Natural killer cell (primary cell): ENCODE measurements around the gene ATXN1. TPM values are rescaled to one million over a fixed set of nuclear protein-coding genes. Genes with fewer than 3 reads are reported as not detected.

ENCODE experiments used
- ATAC-seq, 3 donors: fragments of 150-1000 bp in 2 of 3; fragments of 200-7000 bp in 1 of 3; cut with Tn5 transposase; 1 replicate in 1 of 3; 2 replicates in 2 of 3; pipeline ENCODE4 v1.10.0; 2021; ENCODE audit warnings: mild to moderate bottlenecking in 2 of 3, moderate library complexity in 2 of 3
- DNase-seq, 2 donors: peaks; one replicate each; pipeline versions ENCODE4 v3.0.0 to v3.0.0-alpha.2; 2013 to 2021; ENCODE audit warnings: mixed read lengths in 1 of 2
- H3K27ac ChIP-seq: one replicate; pipeline ENCODE4 v1.5.1; 2013; ENCODE audit warnings: mild to moderate bottlenecking, low read length
- H3K27me3 ChIP-seq: one replicate; pipeline ENCODE4 v1.6.1; 2013; ENCODE audit warnings: low read length; ENCODE audit not compliant: control insufficient read depth, insufficient read depth
- H3K36me3 ChIP-seq: one replicate; pipeline ENCODE4 v1.6.1; 2013; ENCODE audit warnings: low read length; ENCODE audit not compliant: control insufficient read depth, insufficient read depth
- H3K4me1 ChIP-seq: one replicate; pipeline ENCODE4 v1.6.1; 2013; ENCODE audit warnings: low read length; ENCODE audit not compliant: control insufficient read depth, insufficient read depth
- H3K4me3 ChIP-seq: one replicate; pipeline ENCODE4 v1.5.1; 2013; ENCODE audit warnings: low read length
- H3K9me3 ChIP-seq: one replicate; pipeline ENCODE4 v1.6.1; 2013; ENCODE audit warnings: low read length; ENCODE audit not compliant: control insufficient read depth, insufficient read depth
- H3K27ac Mint-ChIP-seq, 2 donors: one replicate each; pipeline ENCODE4 v1.8.0; 2022; ENCODE audit warnings: mild to moderate bottlenecking in 2 of 2, mixed read lengths in 2 of 2, moderate library complexity in 1 of 2
- H3K27me3 Mint-ChIP-seq, 2 donors: one replicate each; pipeline ENCODE4 v1.8.0; 2022; ENCODE audit warnings: low read depth in 2 of 2, mixed read lengths in 2 of 2
- H3K36me3 Mint-ChIP-seq: one replicate; pipeline ENCODE4 v1.8.0; 2022; ENCODE audit warnings: mixed read lengths
- H3K4me1 Mint-ChIP-seq, 2 donors: one replicate each; pipeline ENCODE4 v1.8.0; 2022; ENCODE audit warnings: mixed read lengths in 2 of 2
- H3K4me3 Mint-ChIP-seq: one replicate; pipeline ENCODE4 v1.8.0; 2022; ENCODE audit warnings: mild to moderate bottlenecking, moderate library complexity, mixed read lengths
- H3K9me3 Mint-ChIP-seq, 2 donors: one replicate each; pipeline ENCODE4 v1.8.0; 2022; ENCODE audit warnings: mixed read lengths in 2 of 2
- CTCF ChIP-seq: fragments of 200-600 bp; IDR thresholded peaks from one replicate; pipeline ENCODE4 v1.8.0; 2022; ENCODE audit warnings: antibody characterized with exemption
- WGBS: methylation state at CpG from one replicate; pipeline ENCODE4 v1.1.7; 2013; ENCODE audit warnings: missing lambda C conversion rate; ENCODE audit not compliant: insufficient coverage; 5-methylcytosine and 5-hydroxymethylcytosine counted together
- intact Hi-C: fragments of 100-400 bp; cut with micrococcal nuclease; formaldehyde crosslinking; loops from one replicate; pipeline ENCODE4 v1.14.2; 2022
- total RNA-seq, 4 donors: library from RNA; stranded (reverse); fragments of 120-200 nt in 1 of 4; gene quantifications; one replicate each; pipeline versions ENCODE4 v1.2.3 to v1.2.4, GENCODE V29; 2013 to 2022

The ATXN1 gene
- total RNA-seq, 3 donors from 2014 or later (not counting 1 experiment from before 2014, with no cell fraction given) = 90.4 to 120 (median 97.9) TPM

GRCh38 chr6:16369140-16369745 lies 392.0 kb downstream of the ATXN1 start:
- Mint-ChIP-seq H3K4me1 (peaks cover 10 to 11% of the 10 kb centered on the region in 2 donors), H3K27ac (no peak overlapping the region), H3K27me3 (no peaks in the 10 kb centered on the region), H3K4me3 (no peak overlapping the region), H3K36me3 (no peaks in the 10 kb centered on the region), H3K9me3 (no peaks in the 10 kb centered on the region)
- Histone ChIP-seq H3K4me1 (no peaks in the 10 kb centered on the region), H3K9me3 (no peaks in the 10 kb centered on the region), H3K4me3 (no peak overlapping the region), H3K27me3 (no peaks in the 10 kb centered on the region), H3K27ac (no peak overlapping the region), H3K36me3 (no peaks in the 10 kb centered on the region)
- DNase-seq (no peak), ATAC-seq (no peak)
- 98% methylated on average over 8 of the region's 8 CpGs for WGBS
- intact Hi-C loops = no loop called here
- no peak for TF ChIP-seq CTCF

- 91% methylated on average over 3 of the region's 3 CpGs for WGBS
- H3K4me1 ChIP-seq = no peaks in the 10 kb centered on the region
Observed at GRCh38 chr6:16367571-16367970, 393.7 kb downstream of the ATXN1 start.

GRCh38 chr6:16363749-16364148 lies 397.5 kb downstream of the ATXN1 start:
- ATAC-seq = no peak
- H3K27me3 Mint-ChIP-seq = no peaks in the 10 kb centered on the region

More at GRCh38 chr6:16367571-16367970, 393.7 kb downstream of the ATXN1 start:
- Mint-ChIP-seq H3K27ac (no peak overlapping the region), H3K27me3 (no peaks in the 10 kb centered on the region), H3K4me3 (no peak overlapping the region), H3K9me3 (no peaks in the 10 kb centered on the region), H3K4me1 (peaks cover 10 to 11% of the 10 kb centered on the region in 2 donors), H3K36me3 (no peaks in the 10 kb centered on the region)
- no peak overlapping the region for H3K27ac ChIP-seq
- H3K9me3 ChIP-seq = no peaks in the 10 kb centered on the region
- ATAC-seq (no peak), DNase-seq (no peak)
- H3K36me3 ChIP-seq = no peaks in the 10 kb centered on the region
- no peak overlapping the region for H3K4me3 ChIP-seq
- intact Hi-C loops = no loop called here
- no peak for TF ChIP-seq CTCF
- no peaks in the 10 kb centered on the region for H3K27me3 ChIP-seq

More at GRCh38 chr6:16363749-16364148, 397.5 kb downstream of the ATXN1 start:
- no peak for TF ChIP-seq CTCF
- Histone ChIP-seq H3K9me3 (no peaks in the 10 kb centered on the region), H3K27me3 (no peaks in the 10 kb centered on the region), H3K27ac (no peak overlapping the region), H3K36me3 (no peaks in the 10 kb centered on the region), H3K4me3 (no peak overlapping the region), H3K4me1 (no peaks in the 10 kb centered on the region)
- Mint-ChIP-seq H3K9me3 (no peaks in the 10 kb centered on the region), H3K4me3 (no peak overlapping the region), H3K27ac (no peak overlapping the region), H3K4me1 (peaks cover 0 to 4% of the 10 kb centered on the region in 2 donors), H3K36me3 (no peaks in the 10 kb centered on the region)
- WGBS = 93% methylated on average over 4 of the region's 4 CpGs
- intact Hi-C loops = no loop called here
- DNase-seq = no peak
